Spleen (tissue), 7 donors: ENCODE measurements around the gene PRCP.

ENCODE experiments used
- POLR2A ChIP-seq, 3 donors: fragments of 450-650 bp; IDR thresholded peaks; one replicate each; pipeline ENCODE4 v1.5.1; 2017; ENCODE audit warnings: antibody characterized with exemption in 3 of 3, mild to moderate bottlenecking in 1 of 3
- POLR2AphosphoS5 ChIP-seq, 3 donors: sonication (generic); formaldehyde crosslinking; IDR thresholded peaks; one replicate each; pipeline ENCODE4 v1.5.1; 2017; ENCODE audit warnings: antibody characterized with exemption in 3 of 3
- TF ChIP-seq, protein P1 (sequence below), 11 experiments: fragments of 200-600 bp in 7 of 11; fragments of 450-650 bp in 4 of 11; sonication (generic) in 4 of 11; IDR thresholded peaks in 8 of 11; conservative IDR thresholded peaks in 3 of 11; 1 replicate in 7 of 11; 2 replicates in 4 of 11; pipeline versions ENCODE4 v1.4.0 to v1.8.0; 2016 to 2021; ENCODE audit warnings: antibody characterized with exemption in 11 of 11, inconsistent platforms in 4 of 11, mild to moderate bottlenecking in 1 of 11
- donor health status: DM: no; HTN: no; CAD: no; lungs with moderate emphysema.
- donor health status: DM: no; HTN: no; CAD: no.
- donor health status: DM: no; HTN: no; CAD: no.

GRCh38 chr11:82906236-82906635 lies 6.0 kb upstream of the PRCP start:
- TF ChIP-seq, protein P1, sequence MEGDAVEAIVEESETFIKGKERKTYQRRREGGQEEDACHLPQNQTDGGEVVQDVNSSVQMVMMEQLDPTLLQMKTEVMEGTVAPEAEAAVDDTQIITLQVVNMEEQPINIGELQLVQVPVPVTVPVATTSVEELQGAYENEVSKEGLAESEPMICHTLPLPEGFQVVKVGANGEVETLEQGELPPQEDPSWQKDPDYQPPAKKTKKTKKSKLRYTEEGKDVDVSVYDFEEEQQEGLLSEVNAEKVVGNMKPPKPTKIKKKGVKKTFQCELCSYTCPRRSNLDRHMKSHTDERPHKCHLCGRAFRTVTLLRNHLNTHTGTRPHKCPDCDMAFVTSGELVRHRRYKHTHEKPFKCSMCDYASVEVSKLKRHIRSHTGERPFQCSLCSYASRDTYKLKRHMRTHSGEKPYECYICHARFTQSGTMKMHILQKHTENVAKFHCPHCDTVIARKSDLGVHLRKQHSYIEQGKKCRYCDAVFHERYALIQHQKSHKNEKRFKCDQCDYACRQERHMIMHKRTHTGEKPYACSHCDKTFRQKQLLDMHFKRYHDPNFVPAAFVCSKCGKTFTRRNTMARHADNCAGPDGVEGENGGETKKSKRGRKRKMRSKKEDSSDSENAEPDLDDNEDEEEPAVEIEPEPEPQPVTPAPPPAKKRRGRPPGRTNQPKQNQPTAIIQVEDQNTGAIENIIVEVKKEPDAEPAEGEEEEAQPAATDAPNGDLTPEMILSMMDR (IDR thresholded peaks at IDR 0.05 in 8 of 11, conservative IDR thresholded peaks at IDR 0.05 in 3 of 11), result peak in 8 of 11 experiments; percentile 30 to 71 (median 65)
- TF ChIP-seq POLR2A (IDR thresholded peaks at IDR 0.05), result no peak
- TF ChIP-seq POLR2AphosphoS5 (IDR thresholded peaks at IDR 0.05), result no peak
